GM12892 (cell line): ENCODE results near the gene C1orf74.
"Not testable (repeated sequence)": the region's sequence is repeated elsewhere in the genome, so short reads cannot be mapped to it uniquely, and the experiment has no call there.

ENCODE experiments used
- DNase-seq: peaks from one replicate; pipeline ENCODE4 v3.0.0; 2011; ENCODE audit not compliant: insufficient read length
- FAIRE-seq: peaks from 2 replicates; lab custom pipeline; 2011; peaks lifted over from hg19 to GRCh38; lab: Jason Lieb, UNC
- POLR2A ChIP-seq: IDR thresholded peaks from 2 replicates; pipeline ENCODE4 v1.6.1; 2011; ENCODE audit warnings: low read depth, low read length, control low read depth
- POLR2AphosphoS5 ChIP-seq: IDR thresholded peaks from 2 replicates; pipeline ENCODE4 v1.6.1; 2011; ENCODE audit warnings: low read depth, low read length, control low read depth
- TAF1 ChIP-seq: IDR thresholded peaks from 2 replicates; pipeline ENCODE4 v1.6.1; 2011; ENCODE audit warnings: low read depth, mild to moderate bottlenecking, control low read depth, low read length, borderline replicate concordance

C1orf74 gene

DNA sequence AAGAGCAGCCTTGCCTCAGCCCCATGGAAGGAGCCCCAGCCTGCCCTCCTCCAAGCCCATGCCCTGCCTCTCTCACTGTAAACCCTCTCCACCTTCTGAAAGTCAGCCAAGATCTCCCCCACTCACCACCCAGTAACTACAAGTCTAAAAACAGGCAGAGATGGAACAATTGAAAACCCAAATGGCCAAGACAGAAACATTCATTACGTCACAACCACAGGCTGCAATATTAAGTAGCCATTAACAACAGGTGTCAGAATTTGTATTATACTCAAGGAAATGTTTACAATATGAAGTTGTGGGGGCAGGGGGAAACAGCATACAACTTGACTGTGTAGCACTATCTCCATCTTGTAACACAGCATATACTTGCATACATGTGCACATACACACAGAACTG lies 19.2 kb upstream of the C1orf74 start:
- TF ChIP-seq POLR2AphosphoS5 (no peak), POLR2A (no peak), TAF1 (no peak)
- DNase-seq (no peak), FAIRE-seq (no peak)

DNA sequence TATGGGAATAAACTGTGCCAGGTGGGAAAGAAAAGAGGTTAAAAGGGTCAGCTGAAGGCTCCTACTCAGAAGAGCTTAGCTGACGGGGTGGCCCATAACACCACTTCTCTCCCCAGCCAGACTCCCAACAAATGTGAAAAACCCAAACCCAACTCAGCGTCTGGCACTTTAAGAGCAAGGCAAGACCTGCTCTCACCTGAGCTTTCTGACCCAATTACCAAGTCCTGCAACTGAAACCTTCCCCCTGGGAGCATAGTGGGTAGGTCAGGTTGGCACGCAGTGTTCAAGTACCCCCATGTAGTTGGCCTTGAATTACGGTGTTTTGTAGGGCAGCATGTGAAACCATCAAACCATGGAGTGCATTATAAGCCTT lies 18.4 kb upstream of the C1orf74 start:
- TF ChIP-seq POLR2A (no peak), POLR2AphosphoS5 (no peak), TAF1 (no peak)
- no peak for FAIRE-seq
- no peak for DNase-seq

DNA sequence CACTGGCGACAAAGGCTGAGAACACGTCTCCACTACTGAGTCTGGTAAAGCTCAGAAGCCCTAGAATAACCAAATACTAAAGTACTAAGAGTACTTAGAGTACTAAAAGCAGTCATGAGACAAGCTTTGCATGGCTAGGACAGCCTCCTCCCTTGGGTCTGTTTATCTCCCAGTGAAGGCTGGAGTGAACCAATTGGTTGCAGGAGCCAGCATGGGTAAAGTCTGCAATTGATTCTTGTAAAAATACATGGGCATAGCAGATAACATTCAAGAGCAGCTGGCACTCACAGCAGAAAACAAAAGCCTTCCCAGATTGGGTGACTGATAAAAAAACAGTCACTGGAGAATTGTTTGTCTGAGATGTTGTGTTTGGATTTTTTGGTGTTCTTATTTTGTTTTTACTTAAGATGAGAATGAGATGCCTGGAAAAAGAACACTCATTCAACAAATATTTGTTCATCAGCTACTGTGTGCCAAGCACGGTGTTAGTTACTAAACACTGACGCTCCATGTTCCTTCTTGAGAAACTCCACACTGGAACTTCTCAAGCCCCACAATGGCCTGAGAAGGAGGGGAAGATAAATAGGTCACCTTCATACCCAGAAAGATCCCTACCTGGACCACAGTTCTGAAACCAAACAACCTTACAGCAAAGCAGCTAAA lies 17.9 kb upstream of the C1orf74 start:
- no peak for TF ChIP-seq POLR2AphosphoS5
- TF ChIP-seq TAF1 = no peak
- TF ChIP-seq POLR2A = no peak
- FAIRE-seq (no peak), DNase-seq (no peak)

GRCh38 chr1:209800984-209801834 lies 16.9 kb upstream of the C1orf74 start:
- FAIRE-seq (no peak), DNase-seq (no peak)
- TF ChIP-seq POLR2A = no peak

DNA sequence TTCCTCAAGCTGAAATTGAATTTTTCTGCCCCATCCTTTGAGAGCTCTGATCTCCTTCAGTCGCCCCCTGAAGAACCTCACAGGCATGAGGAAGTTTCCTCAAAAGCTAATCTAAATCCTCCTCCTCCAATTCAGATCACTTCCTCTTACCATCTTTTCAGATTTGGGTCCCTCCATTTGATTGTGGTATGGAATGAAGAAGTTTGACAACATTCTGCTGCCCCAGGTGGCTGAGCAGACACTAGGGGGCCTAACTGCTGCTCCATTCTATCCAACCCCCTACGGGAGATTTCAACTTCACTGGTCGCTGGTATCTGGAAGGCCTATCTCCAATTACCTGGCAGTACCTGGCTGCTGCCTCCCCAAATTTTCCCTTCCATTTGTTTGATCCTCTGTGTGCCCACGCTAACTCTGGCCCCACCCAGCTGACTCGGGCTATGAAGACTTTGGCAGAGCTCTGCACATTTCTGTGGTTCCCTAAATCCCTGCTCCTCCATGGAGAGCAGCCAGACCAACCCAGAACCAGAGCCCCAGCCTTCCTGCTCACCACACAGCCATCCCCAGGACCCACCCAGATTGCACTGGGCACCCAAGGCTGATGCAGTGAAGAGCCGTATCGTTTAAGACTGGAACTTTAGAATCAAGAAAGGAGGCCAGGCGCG lies 13.8 kb upstream of the C1orf74 start:
- DNase-seq (no peak), FAIRE-seq (no peak)

GRCh38 chr1:209793711-209794110 lies 9.4 kb upstream of the C1orf74 start:
- not testable (repeated sequence) for FAIRE-seq, DNase-seq

More for the DNA sequence above, 13.8 kb upstream of the C1orf74 start:
- no peak for TF ChIP-seq POLR2AphosphoS5
- no peak for TF ChIP-seq POLR2A
- no peak for TF ChIP-seq TAF1

- TF ChIP-seq TAF1 = no peak
- no peak for TF ChIP-seq POLR2AphosphoS5
- no peak for TF ChIP-seq POLR2A
- FAIRE-seq (no peak), DNase-seq (no peak)
Measured at GRCh38 chr1:209791920-209792319, 7.6 kb upstream of the C1orf74 start.

DNA sequence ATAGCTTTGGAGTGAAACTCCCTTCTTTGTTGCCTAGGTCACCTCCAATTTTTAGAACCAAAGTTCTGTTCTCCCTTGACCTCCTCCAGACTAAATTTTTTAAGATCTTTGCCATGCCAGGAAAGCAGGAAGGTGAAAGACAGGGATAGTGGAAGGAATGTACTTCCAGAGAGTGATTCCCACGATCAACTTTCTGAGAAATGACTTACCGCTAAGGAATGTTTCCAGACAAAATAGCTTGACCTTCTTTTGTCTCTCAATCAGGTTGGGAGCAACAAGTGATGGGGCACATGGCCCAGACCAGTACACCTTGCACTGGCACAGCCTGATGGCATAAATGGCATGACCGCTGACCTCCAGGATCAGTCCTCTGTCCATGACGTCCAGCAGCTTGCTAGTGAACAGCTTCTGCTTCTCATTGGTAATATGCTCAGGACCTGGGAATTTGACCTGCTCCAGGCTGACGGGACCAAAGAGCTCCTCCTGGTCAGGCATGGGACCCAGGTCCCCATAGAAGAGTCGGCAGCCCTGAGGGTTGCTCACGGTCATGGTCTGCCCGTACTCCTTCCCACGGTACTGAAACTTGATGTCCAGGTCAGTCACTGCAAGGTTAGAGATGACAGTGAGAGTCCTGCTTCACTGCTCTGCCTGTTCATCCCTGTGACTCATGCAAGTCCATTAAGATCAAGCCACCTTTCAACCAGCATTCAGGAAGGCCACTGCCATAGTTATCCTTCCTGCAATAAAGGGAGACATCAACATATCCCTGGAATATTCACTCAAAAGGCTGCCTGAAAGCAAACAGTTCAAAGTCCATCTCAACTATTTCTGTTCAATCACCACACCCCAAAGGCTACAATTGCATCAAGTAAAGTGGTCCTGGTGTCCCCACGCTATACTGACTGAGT lies 6.2 kb upstream of the C1orf74 start:
- TF ChIP-seq TAF1 = no peak
- TF ChIP-seq POLR2AphosphoS5 = no peak
- no peak for TF ChIP-seq POLR2A
- no peak for FAIRE-seq
- no peak for DNase-seq

DNA sequence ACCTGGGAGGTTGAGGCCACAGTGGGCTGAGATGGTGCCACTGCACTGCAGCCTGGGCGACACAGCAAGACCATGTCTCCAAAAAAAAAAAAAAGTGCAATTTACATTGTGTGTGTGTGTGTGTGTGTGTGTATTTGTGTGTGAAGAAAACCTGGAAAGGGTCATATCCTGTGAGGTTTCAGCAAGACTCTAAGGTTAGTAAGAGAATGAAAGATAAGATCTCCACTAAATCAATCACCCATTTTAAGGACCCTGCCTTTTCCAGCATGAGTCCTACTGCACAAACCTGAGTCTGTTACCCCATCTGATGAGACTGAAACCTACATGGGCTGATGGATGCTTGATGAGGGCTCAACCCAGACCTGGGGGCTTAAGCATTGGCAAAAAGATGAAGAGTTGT lies 4.9 kb upstream of the C1orf74 start:
- FAIRE-seq (no peak), DNase-seq (no peak)
- TF ChIP-seq POLR2AphosphoS5 (no peak), POLR2A (no peak), TAF1 (no peak)

DNA sequence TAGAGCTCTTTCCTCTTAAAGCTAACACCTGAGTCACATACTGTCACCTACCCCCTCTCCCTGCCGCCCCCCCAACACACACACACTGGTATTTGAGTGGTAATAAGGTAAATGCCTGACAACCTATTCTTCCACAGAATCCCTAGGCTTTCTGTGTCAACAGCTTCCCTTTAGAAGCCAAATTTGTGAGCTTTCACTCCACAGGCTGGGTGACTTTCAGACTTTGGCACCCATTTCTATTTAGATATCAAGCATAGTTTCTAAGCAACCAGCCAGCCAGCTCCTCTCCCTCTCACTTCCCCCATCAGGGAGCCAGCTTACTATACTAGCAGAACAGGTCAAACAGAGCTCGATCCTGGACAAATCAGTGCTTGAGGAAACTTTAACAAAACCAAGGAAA lies 3.2 kb upstream of the C1orf74 start:
- FAIRE-seq = no peak
- no peak for DNase-seq
- TF ChIP-seq POLR2AphosphoS5 = no peak

GRCh38 chr1:209786146-209786545 lies 1.8 kb upstream of the C1orf74 start:
- no peak for TF ChIP-seq TAF1
- TF ChIP-seq POLR2A = no peak
- no peak for TF ChIP-seq POLR2AphosphoS5
- DNase-seq (no peak), FAIRE-seq (no peak)
